ENCODE measurements around the gene GET3.

Gene GET3

GRCh38 chr19:12701596-12702282 is 35.6 kb upstream of the GET3 start:
- no peak for TF ChIP-seq CTCF (IDR thresholded peaks at IDR 0.05)
- Mint-ChIP-seq H3K36me3 (ENCODE audit: low read depth) (peaks cover 64% of the 10 kb centered on the region), H3K4me3 (no peak overlapping the region), H3K9me3 (no peaks in the 10 kb centered on the region), H3K27me3 (ENCODE audit: low read depth, poor library complexity) (peaks cover 4% of the 10 kb centered on the region), H3K27ac (peak overlapping the region; percentile 72), H3K4me1 (peaks cover 43% of the 10 kb centered on the region)
- no peak for DNase-seq

- DNase-seq: peak; percentile 66
- Mint-ChIP-seq H3K4me3 (peak overlapping the region; percentile 54), H3K9me3 (no peaks in the 10 kb centered on the region), H3K4me1 (peaks cover 39% of the 10 kb centered on the region), H3K27me3 (ENCODE audit: low read depth, poor library complexity) (peaks cover 4% of the 10 kb centered on the region), H3K36me3 (ENCODE audit: low read depth) (peaks cover 68% of the 10 kb centered on the region), H3K27ac (peak overlapping the region; percentile 94)
- TF ChIP-seq CTCF (IDR thresholded peaks at IDR 0.05): no peak
Observed at GRCh38 chr19:12703046-12703445, 34.3 kb upstream of the GET3 start.

GRCh38 chr19:12705169-12705568 is 32.1 kb upstream of the GET3 start:
- no peak for DNase-seq
- Mint-ChIP-seq H3K27me3 (ENCODE audit: low read depth, poor library complexity) (peaks cover 4% of the 10 kb centered on the region), H3K27ac (no peak overlapping the region), H3K36me3 (ENCODE audit: low read depth) (peaks cover 68% of the 10 kb centered on the region), H3K9me3 (no peaks in the 10 kb centered on the region), H3K4me1 (peaks cover 24% of the 10 kb centered on the region), H3K4me3 (no peak overlapping the region)
- no peak for TF ChIP-seq CTCF (IDR thresholded peaks at IDR 0.05)

GRCh38 chr19:12705654-12706331 is 31.5 kb upstream of the GET3 start:
- no peak for TF ChIP-seq CTCF (IDR thresholded peaks at IDR 0.05)
- no peak for DNase-seq
- peaks cover 20% of the 10 kb centered on the region for H3K4me1 Mint-ChIP-seq
- no peaks in the 10 kb centered on the region for H3K9me3 Mint-ChIP-seq
- H3K27me3 Mint-ChIP-seq (ENCODE audit: low read depth, poor library complexity): peaks cover 4% of the 10 kb centered on the region
- no peak overlapping the region for H3K27ac Mint-ChIP-seq
- peaks cover 71% of the 10 kb centered on the region for H3K36me3 Mint-ChIP-seq (ENCODE audit: low read depth)
- no peak overlapping the region for H3K4me3 Mint-ChIP-seq

- TF ChIP-seq CTCF (IDR thresholded peaks at IDR 0.05): no peak
- peaks cover 4% of the 10 kb centered on the region for H3K27me3 Mint-ChIP-seq (ENCODE audit: low read depth, poor library complexity)
- no peak for DNase-seq
- peaks cover 15% of the 10 kb centered on the region for H3K4me1 Mint-ChIP-seq
- H3K4me3 Mint-ChIP-seq: no peak overlapping the region
- no peak overlapping the region for H3K27ac Mint-ChIP-seq
- H3K9me3 Mint-ChIP-seq: no peaks in the 10 kb centered on the region
- peaks cover 71% of the 10 kb centered on the region for H3K36me3 Mint-ChIP-seq (ENCODE audit: low read depth)
Observed at GRCh38 chr19:12706332-12706718, 31.0 kb upstream of the GET3 start.

- Mint-ChIP-seq H3K27me3 (ENCODE audit: low read depth, poor library complexity) (no peaks in the 10 kb centered on the region), H3K36me3 (ENCODE audit: low read depth) (peaks cover 73% of the 10 kb centered on the region), H3K27ac (no peak overlapping the region), H3K9me3 (peaks cover 9% of the 10 kb centered on the region), H3K4me3 (no peak overlapping the region), H3K4me1 (peaks cover 2% of the 10 kb centered on the region)
- no peak for TF ChIP-seq CTCF (IDR thresholded peaks at IDR 0.05)
- DNase-seq: no peak
Observed at GRCh38 chr19:12708641-12709040, 28.7 kb upstream of the GET3 start.

Data from nephron progenitor cell (in vitro differentiated cells).